ENCODE results near the gene PDXK.

DNA sequence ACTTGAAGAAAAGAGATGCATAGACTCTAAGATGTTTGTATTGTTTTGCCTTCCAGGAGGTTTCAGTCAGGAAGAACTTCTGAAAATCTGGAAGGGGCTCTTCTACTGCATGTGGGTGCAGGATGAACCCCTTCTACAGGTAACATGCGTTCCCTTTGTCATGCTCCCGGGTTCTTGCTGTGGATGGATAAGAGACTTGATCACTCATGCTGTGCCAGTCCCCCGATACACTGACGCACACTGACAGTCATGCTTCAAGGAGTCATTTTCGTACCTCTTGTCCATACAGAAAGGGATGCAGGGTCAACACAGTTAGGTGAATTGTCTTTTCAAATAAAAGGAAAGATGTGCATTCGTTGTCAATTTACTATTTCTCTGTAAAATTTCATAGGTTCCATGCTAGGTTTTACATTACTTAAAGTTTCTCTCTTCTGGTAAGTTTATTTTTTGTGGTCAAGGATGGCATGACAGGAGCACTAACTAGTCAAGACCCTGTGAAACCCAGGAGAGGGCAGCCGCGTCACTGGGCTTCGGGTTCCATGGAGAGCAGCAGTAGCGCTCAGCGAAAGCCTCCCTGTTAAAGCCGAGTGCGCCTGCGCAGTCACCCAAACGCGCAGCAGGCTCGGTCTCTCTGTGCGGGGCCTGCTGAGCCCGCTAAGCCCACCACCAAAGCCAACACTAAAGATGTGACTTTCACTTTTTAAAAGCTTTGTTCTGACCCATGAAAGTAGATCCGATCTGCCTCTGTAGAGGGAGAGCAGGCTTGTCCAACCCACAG lies 48.9 kb upstream of the PDXK start:
- TF ChIP-seq, protein P1, sequence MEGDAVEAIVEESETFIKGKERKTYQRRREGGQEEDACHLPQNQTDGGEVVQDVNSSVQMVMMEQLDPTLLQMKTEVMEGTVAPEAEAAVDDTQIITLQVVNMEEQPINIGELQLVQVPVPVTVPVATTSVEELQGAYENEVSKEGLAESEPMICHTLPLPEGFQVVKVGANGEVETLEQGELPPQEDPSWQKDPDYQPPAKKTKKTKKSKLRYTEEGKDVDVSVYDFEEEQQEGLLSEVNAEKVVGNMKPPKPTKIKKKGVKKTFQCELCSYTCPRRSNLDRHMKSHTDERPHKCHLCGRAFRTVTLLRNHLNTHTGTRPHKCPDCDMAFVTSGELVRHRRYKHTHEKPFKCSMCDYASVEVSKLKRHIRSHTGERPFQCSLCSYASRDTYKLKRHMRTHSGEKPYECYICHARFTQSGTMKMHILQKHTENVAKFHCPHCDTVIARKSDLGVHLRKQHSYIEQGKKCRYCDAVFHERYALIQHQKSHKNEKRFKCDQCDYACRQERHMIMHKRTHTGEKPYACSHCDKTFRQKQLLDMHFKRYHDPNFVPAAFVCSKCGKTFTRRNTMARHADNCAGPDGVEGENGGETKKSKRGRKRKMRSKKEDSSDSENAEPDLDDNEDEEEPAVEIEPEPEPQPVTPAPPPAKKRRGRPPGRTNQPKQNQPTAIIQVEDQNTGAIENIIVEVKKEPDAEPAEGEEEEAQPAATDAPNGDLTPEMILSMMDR (IDR thresholded peaks at IDR 0.05) = no peak
- TF ChIP-seq EZH2 (IDR thresholded peaks at IDR 0.05) = no peak
